Activated CD8-positive, alpha-beta memory T cell treated with anti-CD3 and anti-CD28 coated beads for 36 hours (primary cell): ENCODE measurements around the gene STIMATE. TPM values are rescaled to one million over a fixed set of nuclear protein-coding genes. Genes with fewer than 3 reads are reported as not detected.

ENCODE experiments used
- CTCF ChIA-PET: fragments of 350-600 bp; sonication (Branson Sonifier 250); formaldehyde crosslinking; loops from one replicate; lab custom pipeline; 2021; ENCODE audit warnings: antibody characterized with exemption; lab: Charles Lee
- POLR2A ChIA-PET: fragments of 350-600 bp; sonication (Branson Sonifier 250); formaldehyde crosslinking; loops from one replicate; lab custom pipeline; 2021; ENCODE audit warnings: antibody characterized with exemption; lab: Charles Lee
- total RNA-seq, 2 experiments: library from RNA; stranded (reverse); gene quantifications; one replicate each; pipeline ENCODE4 v1.2.3, GENCODE V29; 2021

The STIMATE gene
- total RNA-seq, 2 experiments from 2014 or later, result 36.1 to 39.8 TPM

- POLR2A ChIA-PET, result no interaction called here
- CTCF ChIA-PET, result no interaction called here
These were observed 20.3 kb downstream of the STIMATE start for GRCh38 chr3:52877085-52877484.

GRCh38 chr3:52874864-52875587 is 22.3 kb downstream of the STIMATE start:
- CTCF ChIA-PET, result no interaction called here

DNA sequence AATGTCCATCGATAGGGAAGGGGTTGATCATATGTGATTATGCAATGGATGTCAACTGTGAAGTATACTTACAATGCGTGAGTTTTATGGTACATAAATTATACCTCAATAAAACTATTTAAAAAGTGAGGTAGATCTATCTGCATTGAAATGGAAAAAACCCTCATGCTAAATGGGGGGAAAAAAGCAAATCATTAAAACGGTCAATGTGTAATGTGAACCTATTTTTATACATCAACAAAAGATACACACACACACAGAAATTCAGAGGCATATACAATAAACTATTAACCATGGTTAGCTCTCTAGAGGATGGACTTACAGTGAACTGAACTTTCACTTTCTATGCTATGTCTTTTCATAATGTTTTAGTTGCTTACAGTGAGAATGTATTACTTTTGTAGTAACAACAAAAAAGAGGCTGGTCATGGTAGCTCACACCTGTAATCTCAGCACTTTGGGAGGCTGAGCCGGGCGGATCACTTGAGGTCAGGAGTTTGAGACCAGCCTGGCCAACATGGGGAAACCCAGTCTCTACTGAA is 23.1 kb downstream of the STIMATE start:
- CTCF ChIA-PET, result no interaction called here
- POLR2A ChIA-PET, result no interaction called here

More at GRCh38 chr3:52874864-52875587, 22.3 kb downstream of the STIMATE start:
- POLR2A ChIA-PET, result no interaction called here

- CTCF ChIA-PET, result no interaction called here
- POLR2A ChIA-PET, result no interaction called here
These were observed 23.8 kb downstream of the STIMATE start for GRCh38 chr3:52873433-52874159.

DNA sequence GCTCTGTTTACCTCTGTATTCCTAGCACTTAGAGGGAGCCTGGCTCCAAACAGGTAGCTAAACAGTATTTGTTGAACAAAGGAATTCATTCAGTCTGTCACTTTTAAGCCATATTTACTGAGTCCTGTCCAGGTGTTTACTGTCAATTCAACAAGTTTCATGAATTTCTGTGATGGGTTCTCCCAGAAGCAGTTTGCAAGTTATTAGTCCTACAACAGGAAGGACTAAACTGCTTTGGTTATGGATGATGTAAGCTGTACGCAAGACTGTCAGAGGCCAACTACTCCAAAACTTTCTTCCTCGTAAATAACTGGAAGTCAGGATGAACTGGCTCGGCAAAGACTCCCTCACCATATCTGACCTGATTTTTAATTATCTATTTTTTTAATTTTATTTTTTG is 25.1 kb downstream of the STIMATE start:
- ChIA-PET CTCF (interaction anchor here (0.8 kb wide), 1 partner anchor 30 kb away, joined by 3 read pairs; no protein-coding TSS in a partner anchor), POLR2A (no interaction called here)

- ChIA-PET POLR2A (no interaction called here), CTCF (interaction anchor here (0.8 kb wide), 1 partner anchor 30 kb away, joined by 3 read pairs; no protein-coding TSS in a partner anchor)
These were observed 25.6 kb downstream of the STIMATE start for GRCh38 chr3:52871761-52872160.

DNA sequence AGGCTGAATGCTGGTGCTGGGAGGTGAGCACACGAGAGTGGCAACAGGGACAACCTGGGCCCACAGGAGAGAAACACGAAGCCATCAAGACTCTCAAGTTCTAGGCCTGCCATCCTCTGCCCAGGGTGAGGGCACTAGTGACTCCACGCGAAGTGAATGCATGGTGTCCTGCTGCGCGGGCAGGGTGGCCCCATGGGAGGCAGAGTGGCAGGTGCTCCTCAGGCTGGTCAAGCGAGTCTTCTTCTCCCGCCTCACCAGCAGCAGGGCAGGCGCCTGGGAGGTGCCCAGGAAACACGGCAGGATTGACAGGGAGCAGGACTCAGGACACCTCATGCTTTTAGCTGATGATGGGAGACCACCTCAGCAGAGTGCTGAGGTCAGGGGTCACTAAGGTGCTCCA is 26.9 kb downstream of the STIMATE start:
- CTCF ChIA-PET, result no interaction called here
- POLR2A ChIA-PET, result no interaction called here

GRCh38 chr3:52866427-52866826 is 30.9 kb downstream of the STIMATE start:
- CTCF ChIA-PET, result interaction anchor here (1.0 kb wide), 1 partner anchor 21 kb away, joined by 4 read pairs; no protein-coding TSS in a partner anchor

GRCh38 chr3:52865994-52866393 is 31.4 kb downstream of the STIMATE start:
- ChIA-PET CTCF (no interaction called here), POLR2A (no interaction called here)

More at GRCh38 chr3:52866427-52866826, 30.9 kb downstream of the STIMATE start:
- POLR2A ChIA-PET, result no interaction called here

GRCh38 chr3:52860424-52860768 is 37.0 kb downstream of the STIMATE start:
- ChIA-PET CTCF (no interaction called here), POLR2A (no interaction called here)

- POLR2A ChIA-PET, result no interaction called here
- CTCF ChIA-PET, result interaction anchor here (0.7 kb wide), 1 partner anchor 30 kb away, joined by 3 read pairs; no protein-coding TSS in a partner anchor
These were observed 37.5 kb downstream of the STIMATE start for GRCh38 chr3:52859686-52860423.

- CTCF ChIA-PET, result interaction anchor here (0.6 kb wide), 1 partner anchor 213 kb away, joined by 3 read pairs; no protein-coding TSS in a partner anchor
- POLR2A ChIA-PET, result no interaction called here
These were observed 39.5 kb downstream of the STIMATE start for GRCh38 chr3:52857864-52858263.

DNA sequence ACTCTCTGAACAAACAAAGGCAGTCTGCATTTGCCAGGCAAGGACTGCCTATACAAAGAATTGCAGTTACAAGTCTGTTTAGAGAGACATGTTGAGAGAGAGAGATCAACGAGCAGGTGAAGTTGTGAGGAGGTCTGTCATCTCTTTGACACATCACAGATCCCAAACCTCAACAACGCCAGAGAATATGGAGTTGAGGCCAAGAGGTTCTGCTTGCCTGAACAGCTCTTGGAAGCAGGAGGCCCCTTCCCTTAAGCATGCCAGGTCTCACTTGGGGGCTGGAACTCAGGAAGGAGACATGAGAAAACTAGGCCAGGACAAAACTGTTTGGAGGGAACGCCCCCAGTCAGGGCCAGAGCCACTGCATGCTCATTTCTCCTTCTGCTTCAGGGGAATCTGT is 40.2 kb downstream of the STIMATE start:
- POLR2A ChIA-PET, result no interaction called here

GRCh38 chr3:52856666-52857065 is 40.7 kb downstream of the STIMATE start:
- ChIA-PET POLR2A (no interaction called here), CTCF (interaction anchor here (0.7 kb wide), 1 partner anchor 226 kb away, joined by 3 read pairs; no protein-coding TSS in a partner anchor)

More for the DNA sequence above, 40.2 kb downstream of the STIMATE start:
- CTCF ChIA-PET, result no interaction called here

DNA sequence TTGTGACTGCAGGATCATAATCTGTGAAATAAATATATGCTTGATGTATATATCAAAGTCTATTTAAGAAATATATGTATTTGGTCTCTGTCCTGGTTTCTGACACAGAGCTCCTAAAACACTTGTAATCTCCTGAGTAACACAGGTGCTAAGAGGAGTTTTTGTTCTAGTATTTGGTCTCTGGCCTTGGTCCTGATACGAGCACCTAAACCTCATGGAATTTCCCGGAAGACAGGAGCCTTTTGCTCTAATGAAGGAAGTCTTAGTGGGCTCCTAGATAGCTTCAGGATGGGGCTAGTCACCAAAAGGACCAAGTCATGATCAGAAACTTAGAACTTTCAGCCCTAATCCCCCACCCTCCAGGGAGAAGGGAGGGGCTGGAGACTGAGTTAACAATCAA is 43.3 kb downstream of the STIMATE start:
- POLR2A ChIA-PET, result no interaction called here
- CTCF ChIA-PET, result no interaction called here

DNA sequence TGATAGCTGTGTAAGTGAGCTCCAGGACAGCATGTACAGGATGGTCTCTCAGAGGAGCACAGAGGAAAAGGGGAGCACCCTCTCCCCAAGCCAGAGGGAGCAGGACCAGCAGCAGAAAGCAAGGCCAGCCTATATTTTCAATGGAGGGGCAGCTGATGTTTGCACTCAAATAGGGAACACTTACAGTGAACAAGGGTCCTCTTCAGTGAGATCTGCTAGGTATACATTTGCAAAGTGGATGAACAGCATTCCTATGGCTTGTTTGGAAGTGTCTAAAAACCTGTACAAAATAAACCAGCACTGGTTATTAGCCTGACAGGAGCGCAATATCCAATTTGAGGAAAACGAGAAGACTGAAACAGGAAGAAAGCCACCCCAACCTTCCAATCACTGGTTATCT is 44.9 kb downstream of the STIMATE start:
- CTCF ChIA-PET, result interaction anchor here (1.0 kb wide), 1 partner anchor 82 kb away, joined by 3 read pairs; no protein-coding TSS in a partner anchor
- POLR2A ChIA-PET, result no interaction called here

GRCh38 chr3:52851348-52851747 is 46.0 kb downstream of the STIMATE start:
- POLR2A ChIA-PET, result no interaction called here
- CTCF ChIA-PET, result interaction anchor here (0.6 to 1.6 kb wide), 4 partner anchors 28 to 220 kb away, joined by 3 to 4 read pairs (median 4); no protein-coding TSS in a partner anchor

DNA sequence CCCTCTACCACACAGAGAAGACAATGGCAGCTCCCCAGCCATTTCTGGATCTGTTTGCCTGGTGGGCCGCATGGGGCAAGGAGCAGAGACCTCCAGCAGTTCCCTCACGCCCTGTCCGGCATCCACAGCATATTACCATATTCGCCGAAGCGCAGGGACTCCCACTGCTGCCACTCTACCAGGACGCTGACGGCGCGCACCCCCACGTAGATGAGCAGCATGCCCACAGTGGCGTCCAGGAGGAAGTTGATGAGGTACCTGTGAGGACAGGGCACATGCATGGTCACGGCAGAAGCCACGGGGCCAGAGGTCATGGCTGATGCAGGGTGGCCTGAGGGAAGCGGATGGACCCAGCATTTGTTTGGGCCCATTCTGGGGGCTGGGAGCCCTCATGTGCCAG is 47.7 kb downstream of the STIMATE start:
- POLR2A ChIA-PET, result no interaction called here

DNA sequence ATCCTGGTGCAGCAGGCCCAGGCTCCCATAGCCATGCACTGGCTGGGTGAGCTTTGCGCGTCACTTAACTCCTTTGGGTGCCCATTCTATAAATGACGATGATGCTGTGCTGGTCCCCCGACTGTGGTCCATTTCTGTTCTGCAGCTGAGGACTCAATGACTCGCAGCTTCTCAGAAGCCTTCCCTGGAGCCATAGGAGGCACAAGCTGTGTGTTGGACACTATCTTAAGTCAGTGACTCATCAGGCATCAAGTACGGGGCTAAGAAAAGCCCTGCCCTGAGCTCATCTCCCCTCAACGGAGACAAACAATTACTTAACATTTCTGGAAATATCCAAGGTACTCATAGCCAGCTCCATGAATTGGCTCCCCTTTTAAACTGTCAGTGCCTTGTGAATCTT is 48.7 kb downstream of the STIMATE start:
- POLR2A ChIA-PET, result no interaction called here
- CTCF ChIA-PET, result interaction anchor here (1.6 kb wide), 1 partner anchor 11 kb away, joined by 4 read pairs; no protein-coding TSS in a partner anchor

More for the DNA sequence above, 47.7 kb downstream of the STIMATE start:
- CTCF ChIA-PET, result no interaction called here
